ENCODE measurements around the gene ACOT7. TPM values are rescaled to one million over a fixed set of nuclear protein-coding genes. Genes with fewer than 3 reads are reported as not detected.

Gene ACOT7, protein sequence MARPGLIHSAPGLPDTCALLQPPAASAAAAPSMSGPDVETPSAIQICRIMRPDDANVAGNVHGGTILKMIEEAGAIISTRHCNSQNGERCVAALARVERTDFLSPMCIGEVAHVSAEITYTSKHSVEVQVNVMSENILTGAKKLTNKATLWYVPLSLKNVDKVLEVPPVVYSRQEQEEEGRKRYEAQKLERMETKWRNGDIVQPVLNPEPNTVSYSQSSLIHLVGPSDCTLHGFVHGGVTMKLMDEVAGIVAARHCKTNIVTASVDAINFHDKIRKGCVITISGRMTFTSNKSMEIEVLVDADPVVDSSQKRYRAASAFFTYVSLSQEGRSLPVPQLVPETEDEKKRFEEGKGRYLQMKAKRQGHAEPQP
- 31.8 and 37.4 TPM in 2 replicates for total RNA-seq

DNA sequence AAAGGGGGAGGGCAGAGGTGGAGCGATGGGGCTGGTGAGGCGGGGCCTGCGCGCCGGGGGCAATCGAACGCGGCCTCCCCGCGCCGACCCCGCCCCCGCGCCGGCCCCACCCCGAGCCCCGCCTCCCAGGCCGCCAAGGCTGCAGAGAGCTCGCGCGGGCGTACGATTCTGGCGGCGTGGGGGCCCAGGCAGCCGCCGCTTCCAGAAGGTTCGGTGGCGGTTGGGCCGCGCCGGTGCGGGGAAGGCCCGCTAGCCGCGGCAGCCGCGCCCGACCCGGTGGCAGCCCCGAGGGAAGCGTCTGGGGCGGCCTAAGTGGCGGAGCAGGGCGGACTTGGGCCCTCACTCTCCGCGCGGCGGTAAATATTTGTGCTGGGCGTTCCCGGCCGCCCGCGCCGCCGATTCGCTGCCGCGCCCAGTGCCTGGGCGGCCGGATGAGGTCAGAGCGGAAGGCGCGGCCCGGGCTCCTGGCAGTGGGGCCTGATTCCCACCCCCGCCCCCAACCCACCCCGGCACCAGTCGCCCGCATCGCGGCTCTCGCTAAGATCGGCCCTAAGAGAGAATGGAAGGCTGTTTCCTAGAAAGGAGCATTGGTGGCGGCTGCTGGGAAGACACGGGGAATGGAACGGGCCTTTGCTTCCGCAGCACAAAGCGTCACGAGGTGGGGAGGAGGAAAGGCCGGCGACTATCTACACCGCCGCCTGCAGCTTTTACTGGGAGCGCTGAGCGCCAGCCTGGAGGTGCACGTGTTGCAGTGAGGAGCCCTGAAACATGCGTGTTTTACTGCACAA lies at the start of gene ACOT7:
TSS of gene ACOT7 (minus strand) at position 368 of the 788 bp plus-strand sequence. CDS start 368 bp downstream, outside the sequence.

DNA sequence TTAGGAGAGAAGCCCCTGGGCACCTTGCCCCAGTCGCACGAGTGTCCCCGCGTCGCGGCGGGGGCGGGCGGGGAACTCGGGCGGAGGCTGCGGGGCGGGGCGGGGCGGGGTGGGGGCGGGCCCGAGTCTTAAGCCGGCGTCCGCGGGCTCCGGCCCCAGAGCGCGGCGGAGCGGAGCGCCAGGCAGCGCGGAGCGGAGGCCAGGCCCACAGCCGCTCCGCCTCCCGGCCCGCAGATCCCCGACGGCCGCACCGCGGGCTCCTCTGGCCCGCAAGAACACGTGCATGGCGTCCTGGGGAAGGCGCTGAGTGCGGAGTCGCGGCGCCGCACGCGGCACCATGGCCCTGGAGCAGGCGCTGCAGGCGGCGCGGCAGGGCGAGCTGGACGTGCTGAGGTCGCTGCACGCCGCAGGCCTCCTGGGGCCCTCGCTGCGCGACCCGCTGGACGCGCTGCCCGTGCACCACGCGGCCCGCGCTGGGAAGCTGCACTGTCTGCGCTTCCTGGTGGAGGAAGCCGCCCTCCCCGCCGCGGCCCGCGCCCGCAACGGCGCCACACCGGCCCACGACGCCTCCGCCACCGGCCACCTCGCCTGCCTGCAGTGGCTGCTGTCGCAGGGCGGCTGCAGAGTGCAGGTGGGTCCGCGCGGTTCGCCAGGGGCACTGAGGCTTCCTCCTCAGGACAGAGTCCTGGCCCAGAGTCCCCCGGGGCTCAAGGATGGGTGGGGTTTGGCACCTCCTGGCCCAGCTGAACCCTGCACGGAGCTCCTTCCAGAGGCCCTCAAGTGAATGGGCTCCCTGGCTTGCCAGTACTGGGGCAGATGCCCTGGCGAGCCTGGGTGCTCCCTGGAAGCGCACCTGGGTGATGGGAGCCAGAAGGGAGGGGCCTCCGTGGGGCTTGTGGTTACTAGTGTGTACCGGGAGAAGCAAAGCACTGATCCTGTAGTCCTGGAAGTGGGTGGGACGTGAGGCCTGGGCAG lies 31.3 kb upstream of the ACOT7 start, which contains the start of gene ESPN:
TSS of gene ESPN (plus strand) at position 158 of the 975 bp plus-strand sequence. CDS start at position 338, 180 bp downstream.

DNA sequence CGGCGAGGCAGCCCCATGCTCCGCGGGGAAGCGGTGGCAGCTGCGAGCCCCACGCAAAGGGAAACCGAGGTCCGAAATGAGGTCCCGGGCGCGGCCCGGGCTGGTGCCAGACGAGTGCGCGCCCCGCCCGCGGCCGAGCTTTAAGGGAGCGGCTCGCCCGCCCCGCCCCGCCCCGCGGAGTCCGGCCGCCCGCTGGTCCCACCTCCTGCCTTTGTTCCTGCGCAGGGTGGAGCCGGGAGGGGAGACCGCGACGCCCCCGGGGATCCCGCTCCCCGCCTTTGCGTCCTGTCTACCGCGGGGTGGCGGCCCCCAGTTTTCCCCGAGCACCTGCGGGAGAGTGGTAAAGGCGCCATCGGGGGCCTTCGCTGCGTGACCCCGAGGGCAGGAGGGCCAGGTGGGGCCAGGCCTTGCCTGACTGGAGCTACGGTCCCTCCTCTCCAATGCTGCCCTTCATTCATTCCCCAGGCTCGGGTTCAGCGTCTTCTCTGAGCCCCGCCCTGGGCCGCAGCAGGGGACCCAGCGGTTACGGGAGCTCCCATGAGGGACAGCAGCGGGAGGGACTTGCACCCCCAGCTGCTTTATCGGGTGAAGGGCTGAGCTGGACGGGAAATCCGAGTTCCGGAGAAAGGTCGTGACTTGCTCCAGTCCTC lies 26.4 kb upstream of the ACOT7 start, which contains the start of gene HES2:
TSS of gene HES2 (minus strand) at position 116 of the 650 bp plus-strand sequence. CDS start at position 17, 99 bp downstream.

DNA sequence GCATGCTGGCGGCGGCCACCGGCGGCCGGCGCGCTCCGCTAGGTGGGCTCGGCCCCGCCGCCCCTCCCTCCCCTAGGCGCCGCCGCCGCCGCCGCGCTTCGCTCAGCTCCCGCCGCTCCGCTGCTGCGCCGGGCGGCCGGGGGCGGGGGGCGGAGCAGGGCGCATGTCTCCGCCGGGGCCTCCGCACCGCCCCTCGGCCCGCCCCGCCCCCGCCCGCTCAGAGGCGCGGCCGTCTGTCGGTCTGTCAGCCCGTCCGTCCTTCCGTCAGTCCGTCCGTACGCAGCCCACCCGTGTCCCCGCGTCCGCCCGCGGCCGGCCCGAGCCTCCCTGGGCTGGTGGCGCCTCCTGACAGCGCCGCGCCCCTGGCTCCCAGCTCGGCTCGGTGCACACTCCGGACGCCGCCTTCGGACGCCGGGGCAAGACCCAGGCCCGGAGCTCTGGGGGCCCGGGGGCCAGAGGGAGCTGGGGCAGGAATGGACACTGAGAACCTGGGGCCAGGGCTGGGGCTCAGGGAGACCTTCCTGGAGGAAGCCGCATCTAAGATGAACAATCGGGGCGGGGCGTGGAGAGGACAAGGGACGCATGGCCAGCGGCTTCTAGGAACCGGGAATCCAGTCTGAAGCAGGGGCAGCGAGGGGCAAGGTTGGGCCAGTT lies 132.5 kb downstream of the ACOT7 start, which contains the start of gene GPR153:
TSS of gene GPR153 (minus strand) at position 138 of the 654 bp plus-strand sequence. CDS start 6,193 bp downstream, outside the sequence.

DNA sequence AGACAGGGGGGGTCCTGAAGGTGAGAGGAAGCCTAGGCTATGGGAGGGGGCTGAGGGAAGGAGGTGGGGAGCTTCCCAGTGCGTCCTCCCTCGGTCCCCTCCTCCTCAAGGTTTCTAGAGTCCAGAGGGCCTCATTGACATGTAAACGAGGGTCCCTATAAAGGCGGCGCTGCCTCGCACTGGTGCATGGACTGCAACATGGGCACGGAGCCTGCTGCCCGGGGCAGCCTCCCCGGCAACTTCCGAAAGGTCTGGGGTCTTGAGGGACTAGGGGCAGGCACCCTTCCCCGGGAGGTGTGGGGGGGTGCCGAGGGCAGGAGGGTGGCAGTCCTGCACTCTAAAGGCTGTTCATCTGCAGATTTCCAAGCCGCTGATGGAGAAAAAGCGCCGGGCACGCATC lies 149.6 kb downstream of the ACOT7 start, which contains the start of gene HES3:
TSS of gene HES3 (plus strand) at position 187 of the 400 bp plus-strand sequence. CDS start at position 374, 187 bp downstream.

Other genes starting within 250 kb of the ACOT7 start
- gene CHD5, start 213.4 kb downstream of the ACOT7 start, total RNA-seq: under 0.01 and 0.15 TPM in 2 replicates
- gene RPL22, start 194.2 kb downstream of the ACOT7 start, total RNA-seq: 130 and 139 TPM in 2 replicates
- gene RNF207, start 187.6 kb downstream of the ACOT7 start, total RNA-seq: 6.8 and 17.5 TPM in 2 replicates
- gene ICMT, start 157.8 kb downstream of the ACOT7 start, total RNA-seq: 86.5 and 89.5 TPM in 2 replicates
- not detected in 2 replicates for gene HES3, start 149.6 kb downstream of the ACOT7 start, total RNA-seq
- 6.4 and 26.5 TPM in 2 replicates for gene GPR153, start 132.7 kb downstream of the ACOT7 start, total RNA-seq
- gene HES2, start 26.2 kb upstream of the ACOT7 start, total RNA-seq: 0.15 and 1.3 TPM in 2 replicates
- gene ESPN, start 31.0 kb upstream of the ACOT7 start, total RNA-seq: under 0.01 and 0.44 TPM in 2 replicates
- 1.0 and 4.5 TPM in 2 replicates for gene TNFRSF25, start 72.4 kb upstream of the ACOT7 start, total RNA-seq
- gene PLEKHG5, start 97.9 kb upstream of the ACOT7 start, total RNA-seq: 4.4 and 10.3 TPM in 2 replicates
- gene NOL9, start 160.7 kb upstream of the ACOT7 start, total RNA-seq: 21.1 and 24.1 TPM in 2 replicates
- under 0.01 TPM in 1 of 2 replicates, not detected in the other for gene TAS1R1, start 161.5 kb upstream of the ACOT7 start, total RNA-seq
- gene ZBTB48, start 186.2 kb upstream of the ACOT7 start, total RNA-seq: 14.8 and 19.4 TPM in 2 replicates
- 47.1 and 106 TPM in 2 replicates for gene KLHL21, start 209.1 kb upstream of the ACOT7 start, total RNA-seq
- 12.6 and 17.0 TPM in 2 replicates for gene PHF13, start 220.0 kb upstream of the ACOT7 start, total RNA-seq
- gene THAP3, start 231.1 kb upstream of the ACOT7 start, total RNA-seq: 25.5 and 32.7 TPM in 2 replicates

Data from smooth muscle cell of trachea (primary cell).